Measurements from ENCODE around the gene ALPL.
A peak's percentile ranks its signal among the peaks of the same experiment; 100 is the strongest.
"Not testable (repeated sequence)": the region's sequence is repeated elsewhere in the genome, so short reads cannot be mapped to it uniquely, and the experiment has no call there.

ALPL gene

GRCh38 chr1:21559788-21560567 lies 50.8 kb downstream of the ALPL start:
- no peak for DNase-seq (ENCODE audit: low read depth in 3 of 3)

GRCh38 chr1:21560916-21561638 lies 51.9 kb downstream of the ALPL start:
- no peak for DNase-seq (ENCODE audit: low read depth in 3 of 3)

- DNase-seq (ENCODE audit: low read depth in 3 of 3): no peak
Observed at GRCh38 chr1:21562896-21563295, 53.7 kb downstream of the ALPL start.

GRCh38 chr1:21563971-21564370 lies 54.7 kb downstream of the ALPL start:
- DNase-seq (ENCODE audit: low read depth in 3 of 3): no peak

- DNase-seq (ENCODE audit: low read depth in 3 of 3): no peak
Observed at GRCh38 chr1:21564521-21565095, 55.4 kb downstream of the ALPL start.

- no peak for DNase-seq (ENCODE audit: low read depth in 3 of 3)
Observed at GRCh38 chr1:21565285-21565684, 56.1 kb downstream of the ALPL start.

- not testable (repeated sequence) for DNase-seq (ENCODE audit: low read depth in 3 of 3)
Observed at GRCh38 chr1:21566361-21566760, 57.1 kb downstream of the ALPL start.

GRCh38 chr1:21567241-21568005 lies 58.2 kb downstream of the ALPL start:
- DNase-seq (ENCODE audit: low read depth in 3 of 3): no peak

- no peak for DNase-seq (ENCODE audit: low read depth in 3 of 3)
Observed at GRCh38 chr1:21568006-21568746, 59.0 kb downstream of the ALPL start.

- no peak for DNase-seq (ENCODE audit: low read depth in 3 of 3)
Observed at GRCh38 chr1:21568809-21569385, 59.7 kb downstream of the ALPL start.

GRCh38 chr1:21569820-21570527 lies 60.8 kb downstream of the ALPL start:
- no peak for DNase-seq (ENCODE audit: low read depth in 3 of 3)

- DNase-seq (ENCODE audit: low read depth in 3 of 3): no peak
Observed at GRCh38 chr1:21570528-21570875, 61.3 kb downstream of the ALPL start.

- no peak for DNase-seq (ENCODE audit: low read depth in 3 of 3)
Observed at GRCh38 chr1:21570885-21571284, 61.7 kb downstream of the ALPL start.

- no peak for DNase-seq (ENCODE audit: low read depth in 3 of 3)
Observed at GRCh38 chr1:21572221-21572620, 63.0 kb downstream of the ALPL start.

GRCh38 chr1:21572735-21573277 lies 63.6 kb downstream of the ALPL start:
- DNase-seq (ENCODE audit: low read depth in 3 of 3): no peak

- DNase-seq (ENCODE audit: low read depth in 3 of 3): no peak
Observed at GRCh38 chr1:21573475-21573874, 64.3 kb downstream of the ALPL start.

- peak; percentile 4 to 19 (median 5) for DNase-seq (ENCODE audit: low read depth in 3 of 3)
Observed at GRCh38 chr1:21573971-21574465, 64.8 kb downstream of the ALPL start.

- no peak for DNase-seq (ENCODE audit: low read depth in 3 of 3)
Observed at GRCh38 chr1:21574466-21575151, 65.4 kb downstream of the ALPL start.

GRCh38 chr1:21575351-21575942 lies 66.2 kb downstream of the ALPL start:
- no peak for DNase-seq (ENCODE audit: low read depth in 3 of 3)

All from stimulated activated CD4-positive, alpha-beta T cell treated with anti-CD3 and anti-CD28 coated beads, TNF-alpha, amount 100 ng/mL, for 48 hours (primary cell).